Brain pericyte (primary cell): ENCODE results near the gene RASGEF1B.

Experiments
- DNase-seq: peaks from one replicate; pipeline ENCODE4 v3.0.0-alpha.2; 2012; ENCODE audit warnings: low read depth, low spot score

RASGEF1B gene

GRCh38 chr4:81466841-81467671 lies 4.7 kb downstream of the RASGEF1B start:
- DNase-seq = no peak

GRCh38 chr4:81465406-81466340 lies 6.0 kb downstream of the RASGEF1B start:
- no peak for DNase-seq

GRCh38 chr4:81460834-81461233 lies 10.9 kb downstream of the RASGEF1B start:
- DNase-seq = no peak

GRCh38 chr4:81460191-81460701 lies 11.5 kb downstream of the RASGEF1B start:
- no peak for DNase-seq

GRCh38 chr4:81459228-81459627 lies 12.5 kb downstream of the RASGEF1B start:
- DNase-seq = no peak

GRCh38 chr4:81457921-81458520 lies 13.7 kb downstream of the RASGEF1B start:
- no peak for DNase-seq

GRCh38 chr4:81457345-81457744 lies 14.4 kb downstream of the RASGEF1B start:
- DNase-seq = no peak

- no peak for DNase-seq
Observed at GRCh38 chr4:81455897-81456296, 15.8 kb downstream of the RASGEF1B start.

GRCh38 chr4:81454948-81455347 lies 16.8 kb downstream of the RASGEF1B start:
- no peak for DNase-seq

GRCh38 chr4:81454499-81454898 lies 17.2 kb downstream of the RASGEF1B start:
- DNase-seq = no peak

GRCh38 chr4:81453024-81453423 lies 18.7 kb downstream of the RASGEF1B start:
- DNase-seq = no peak

GRCh38 chr4:81452452-81453006 lies 19.2 kb downstream of the RASGEF1B start:
- no peak for DNase-seq

- no peak for DNase-seq
Observed at GRCh38 chr4:81449015-81449414, 22.7 kb downstream of the RASGEF1B start.

- no peak for DNase-seq
Observed at GRCh38 chr4:81447566-81448229, 24.0 kb downstream of the RASGEF1B start.

GRCh38 chr4:81446634-81447033 lies 25.1 kb downstream of the RASGEF1B start:
- DNase-seq = no peak

GRCh38 chr4:81445196-81445595 lies 26.5 kb downstream of the RASGEF1B start:
- no peak for DNase-seq

- no peak for DNase-seq
Observed at GRCh38 chr4:81442484-81443085, 29.1 kb downstream of the RASGEF1B start.

GRCh38 chr4:81440949-81441348 lies 30.8 kb downstream of the RASGEF1B start:
- DNase-seq = no peak

GRCh38 chr4:81436941-81437574 lies 34.6 kb downstream of the RASGEF1B start:
- no peak for DNase-seq

- no peak for DNase-seq
Observed at GRCh38 chr4:81436096-81436495, 35.6 kb downstream of the RASGEF1B start.
